ENCODE results near the gene CCDC201.
"Not testable (repeated sequence)": the region's sequence is repeated elsewhere in the genome, so short reads cannot be mapped to it uniquely, and the experiment has no call there.

CCDC201 gene

GRCh38 chr7:45876519-45876918, 3.6 kb upstream of the CCDC201 start:
- DNase-seq (ENCODE audit: low read depth in 2 of 2, low spot score in 1 of 2): no peak

GRCh38 chr7:45874408-45875131, 1.7 kb upstream of the CCDC201 start:
- no peak for DNase-seq (ENCODE audit: low read depth in 2 of 2, low spot score in 1 of 2)

- no peak for DNase-seq (ENCODE audit: low read depth in 2 of 2, low spot score in 1 of 2)
Measured at GRCh38 chr7:45873355-45873754, 473 bp upstream of the CCDC201 start.

GRCh38 chr7:45872116-45873034, 507 bp downstream of the CCDC201 start:
- DNase-seq (ENCODE audit: low read depth in 2 of 2, low spot score in 1 of 2): no peak

- DNase-seq (ENCODE audit: low read depth in 2 of 2, low spot score in 1 of 2): no peak
Measured at GRCh38 chr7:45869426-45869825, 3.5 kb downstream of the CCDC201 start.

- no peak for DNase-seq (ENCODE audit: low read depth in 2 of 2, low spot score in 1 of 2)
Measured at GRCh38 chr7:45867471-45867870, 5.4 kb downstream of the CCDC201 start.

GRCh38 chr7:45865594-45866410, 7.1 kb downstream of the CCDC201 start:
- no peak for DNase-seq (ENCODE audit: low read depth in 2 of 2, low spot score in 1 of 2)

GRCh38 chr7:45863715-45864114, 9.2 kb downstream of the CCDC201 start:
- DNase-seq (ENCODE audit: low read depth in 2 of 2, low spot score in 1 of 2): no peak

GRCh38 chr7:45856888-45857287, 16.0 kb downstream of the CCDC201 start:
- DNase-seq (ENCODE audit: low read depth in 2 of 2, low spot score in 1 of 2): not testable (repeated sequence)

GRCh38 chr7:45855680-45856079, 17.2 kb downstream of the CCDC201 start:
- not testable (repeated sequence) for DNase-seq (ENCODE audit: low read depth in 2 of 2, low spot score in 1 of 2)

GRCh38 chr7:45853491-45853890, 19.4 kb downstream of the CCDC201 start:
- DNase-seq (ENCODE audit: low read depth in 2 of 2, low spot score in 1 of 2): not testable (repeated sequence)

- not testable (repeated sequence) for DNase-seq (ENCODE audit: low read depth in 2 of 2, low spot score in 1 of 2)
Measured at GRCh38 chr7:45852984-45853383, 19.9 kb downstream of the CCDC201 start.

- not testable (repeated sequence) for DNase-seq (ENCODE audit: low read depth in 2 of 2, low spot score in 1 of 2)
Measured at GRCh38 chr7:45848734-45849133, 24.1 kb downstream of the CCDC201 start.

- not testable (repeated sequence) for DNase-seq (ENCODE audit: low read depth in 2 of 2, low spot score in 1 of 2)
Measured at GRCh38 chr7:45846536-45846935, 26.3 kb downstream of the CCDC201 start.

- not testable (repeated sequence) for DNase-seq (ENCODE audit: low read depth in 2 of 2, low spot score in 1 of 2)
Measured at GRCh38 chr7:45841926-45842717, 30.8 kb downstream of the CCDC201 start.

GRCh38 chr7:45838852-45839251, 34.0 kb downstream of the CCDC201 start:
- not testable (repeated sequence) for DNase-seq (ENCODE audit: low read depth in 2 of 2, low spot score in 1 of 2)

- not testable (repeated sequence) for DNase-seq (ENCODE audit: low read depth in 2 of 2, low spot score in 1 of 2)
Measured at GRCh38 chr7:45832433-45833177, 40.3 kb downstream of the CCDC201 start.

GRCh38 chr7:45829846-45830245, 43.0 kb downstream of the CCDC201 start:
- not testable (repeated sequence) for DNase-seq (ENCODE audit: low read depth in 2 of 2, low spot score in 1 of 2)

- DNase-seq (ENCODE audit: low read depth in 2 of 2, low spot score in 1 of 2): not testable (repeated sequence)
Measured at GRCh38 chr7:45827731-45828130, 45.2 kb downstream of the CCDC201 start.

GRCh38 chr7:45826550-45826949, 46.3 kb downstream of the CCDC201 start:
- not testable (repeated sequence) for DNase-seq (ENCODE audit: low read depth in 2 of 2, low spot score in 1 of 2)

Measured in stimulated activated CD8-positive, alpha-beta memory T cell treated with anti-CD3 and anti-CD28 coated beads, Interleukin-4, amount 100 ng/mL, for 1 hour (primary cell).